Gastroesophageal sphincter (tissue), 3 donors: ENCODE results near the gene TMEM125.

ENCODE experiments used
- POLR2A ChIP-seq, 2 donors: fragments of 450-650 bp; IDR thresholded peaks; one replicate each; pipeline ENCODE4 v1.6.1; 2017; ENCODE audit warnings: antibody characterized with exemption in 2 of 2, mild to moderate bottlenecking in 2 of 2, moderate library complexity in 1 of 2
- TF ChIP-seq, protein P1 (sequence below), 4 experiments: fragments of 200-600 bp in 2 of 4; fragments of 450-650 bp in 2 of 4; sonication (generic) in 1 of 4; IDR thresholded peaks; one replicate each; pipeline ENCODE4 v1.5.1; 2017 to 2019; ENCODE audit warnings: antibody characterized with exemption in 4 of 4, mild to moderate bottlenecking in 2 of 4, moderate library complexity in 2 of 4

DNA sequence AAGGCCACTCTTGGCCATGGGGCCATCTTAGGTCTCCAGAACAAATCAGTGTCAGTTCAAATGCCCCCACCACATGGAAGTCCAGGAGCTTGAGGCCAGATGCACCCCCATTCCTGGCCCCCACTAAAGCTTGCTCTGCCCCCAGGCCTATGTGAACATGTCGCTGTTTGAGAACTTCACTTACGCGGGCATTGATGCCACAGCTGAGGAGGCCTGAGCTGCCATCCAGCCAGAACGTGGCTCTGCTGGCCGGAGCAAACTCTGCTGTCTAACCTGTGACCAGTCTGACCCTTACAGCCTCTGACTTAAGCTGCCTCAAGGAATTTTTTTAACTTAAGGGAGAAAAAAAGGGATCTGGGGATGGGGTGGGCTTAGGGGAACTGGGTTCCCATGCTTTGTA lies 52.7 kb downstream of the TMEM125 start:
- TF ChIP-seq, protein P1, sequence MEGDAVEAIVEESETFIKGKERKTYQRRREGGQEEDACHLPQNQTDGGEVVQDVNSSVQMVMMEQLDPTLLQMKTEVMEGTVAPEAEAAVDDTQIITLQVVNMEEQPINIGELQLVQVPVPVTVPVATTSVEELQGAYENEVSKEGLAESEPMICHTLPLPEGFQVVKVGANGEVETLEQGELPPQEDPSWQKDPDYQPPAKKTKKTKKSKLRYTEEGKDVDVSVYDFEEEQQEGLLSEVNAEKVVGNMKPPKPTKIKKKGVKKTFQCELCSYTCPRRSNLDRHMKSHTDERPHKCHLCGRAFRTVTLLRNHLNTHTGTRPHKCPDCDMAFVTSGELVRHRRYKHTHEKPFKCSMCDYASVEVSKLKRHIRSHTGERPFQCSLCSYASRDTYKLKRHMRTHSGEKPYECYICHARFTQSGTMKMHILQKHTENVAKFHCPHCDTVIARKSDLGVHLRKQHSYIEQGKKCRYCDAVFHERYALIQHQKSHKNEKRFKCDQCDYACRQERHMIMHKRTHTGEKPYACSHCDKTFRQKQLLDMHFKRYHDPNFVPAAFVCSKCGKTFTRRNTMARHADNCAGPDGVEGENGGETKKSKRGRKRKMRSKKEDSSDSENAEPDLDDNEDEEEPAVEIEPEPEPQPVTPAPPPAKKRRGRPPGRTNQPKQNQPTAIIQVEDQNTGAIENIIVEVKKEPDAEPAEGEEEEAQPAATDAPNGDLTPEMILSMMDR (IDR thresholded peaks at IDR 0.05) = no peak
- no peak for TF ChIP-seq POLR2A (IDR thresholded peaks at IDR 0.05)
